H1 (cell line): ENCODE data around the gene ALOX15. TPM values are rescaled to one million over a fixed set of nuclear protein-coding genes. Genes with fewer than 3 reads are reported as not detected.

ENCODE experiments used
- CTCF ChIA-PET: fragments of 300-600 bp; sonication (Branson Sonifier 250); formaldehyde crosslinking; loops from one replicate; lab custom pipeline; 2021; ENCODE audit not compliant: partially characterized antibody; lab: Charles Lee
- POLR2A ChIA-PET: fragments of 300-600 bp; sonication (Branson Sonifier 250); formaldehyde crosslinking; loops from one replicate; lab custom pipeline; 2021; ENCODE audit warnings: inconsistent platforms; ENCODE audit not compliant: partially characterized antibody; lab: Charles Lee
- DNase-seq, 2 experiments: peaks; one replicate each; pipeline versions ENCODE4 v3.0.0 to v3.0.0-alpha.2; 2010 to 2022; ENCODE audit warnings: low spot score in 2 of 2, low read depth in 1 of 2, mixed read lengths in 1 of 2
- FAIRE-seq: peaks from 2 replicates; lab custom pipeline; 2011; peaks lifted over from hg19 to GRCh38; lab: Jason Lieb, UNC
- H2AFZ ChIP-seq: 2 replicates; pipeline ENCODE4 v1.8.1; 2012; ENCODE audit warnings: low read length, inconsistent platforms
- H2AK5ac ChIP-seq: 2 replicates; pipeline ENCODE4 v1.6.1; 2013; ENCODE audit warnings: low read depth, low read length
- H2BK120ac ChIP-seq: replicated peaks from 2 replicates; pipeline ENCODE3; 2013; ENCODE audit warnings: low read depth, low read length, inconsistent platforms
- H2BK12ac ChIP-seq: 2 replicates; pipeline ENCODE4 v1.6.1; 2013; ENCODE audit warnings: low read depth, low read length
- H2BK15ac ChIP-seq: 2 replicates; pipeline ENCODE4 v1.6.1; 2013; ENCODE audit warnings: low read length
- H2BK20ac ChIP-seq: 2 replicates; pipeline ENCODE4 v1.6.1; 2013; ENCODE audit warnings: low read length
- H2BK5ac ChIP-seq: 2 replicates; pipeline ENCODE4 v1.6.1; 2013; ENCODE audit warnings: low read depth, low read length
- H3K14ac ChIP-seq: 2 replicates; pipeline ENCODE4 v1.6.1; 2013; ENCODE audit warnings: inconsistent platforms; ENCODE audit not compliant: insufficient read length
- H3K18ac ChIP-seq: 2 replicates; pipeline ENCODE4 v1.6.1; 2013; ENCODE audit warnings: low read length; ENCODE audit errors: extremely low read depth
- H3K23ac ChIP-seq: 2 replicates; pipeline ENCODE4 v1.6.1; 2013; ENCODE audit warnings: inconsistent platforms; ENCODE audit not compliant: insufficient read length
- H3K23me2 ChIP-seq: 2 replicates; pipeline ENCODE4 v1.6.1; 2013; ENCODE audit warnings: low read depth, low read length
- H3K27ac ChIP-seq: 2 replicates; pipeline ENCODE4 v1.6.1; 2011; ENCODE audit warnings: low read depth, low read length, inconsistent platforms
- H3K27me3 ChIP-seq, 4 experiments: replicated peaks in 1 of 4; 1 replicate in 1 of 4; 2 replicates in 3 of 4; pipeline versions ENCODE4 v1.6.1 to v1.8.1; 2011 to 2013; ENCODE audit warnings: low read length in 3 of 4, mild to moderate bottlenecking in 3 of 4, inconsistent platforms in 2 of 4, mixed read lengths in 2 of 4, moderate library complexity in 1 of 4; ENCODE audit not compliant: control insufficient read depth in 3 of 4, insufficient read depth in 3 of 4; ENCODE audit errors: extremely low read depth in 1 of 4
- H3K36me3 ChIP-seq, 4 experiments: 2 replicates each; pipeline versions ENCODE4 v1.6.1 to v1.8.1; 2011 to 2013; ENCODE audit warnings: mild to moderate bottlenecking in 4 of 4, low read length in 3 of 4, moderate library complexity in 2 of 4, control low read depth in 1 of 4, inconsistent platforms in 1 of 4; ENCODE audit not compliant: insufficient read depth in 4 of 4, control insufficient read depth in 2 of 4
- H3K4ac ChIP-seq: replicated peaks from 2 replicates; pipeline ENCODE3; 2013; ENCODE audit warnings: low read length, low read depth, mixed read lengths, inconsistent platforms; ENCODE audit not compliant: insufficient read length
- H3K4me1 ChIP-seq, 4 experiments: replicated peaks in 1 of 4; 1 replicate in 1 of 4; 2 replicates in 3 of 4; pipeline versions ENCODE4 v1.6.1 to v1.8.1; 2011 to 2013; ENCODE audit warnings: low read length in 3 of 4, inconsistent platforms in 2 of 4, mixed read lengths in 1 of 4; ENCODE audit not compliant: insufficient read depth in 4 of 4, control insufficient read depth in 3 of 4
- H3K4me2 ChIP-seq, 2 experiments: 2 replicates each; pipeline versions ENCODE4 v1.6.1 to v1.8.1; 2011 to 2013; ENCODE audit warnings: low read depth in 2 of 2, low read length in 2 of 2, control low read depth in 1 of 2, inconsistent platforms in 1 of 2, mild to moderate bottlenecking in 1 of 2; ENCODE audit not compliant: insufficient read depth in 1 of 2
- H3K4me3 ChIP-seq, 4 experiments: fragments of 200-600, 300-600 bp in 1 of 4; sonication (generic), shearing (Covaris generic), sonication (Bioruptor Twin) in 1 of 4; 2 replicates each; pipeline versions ENCODE4 v1.5.1 to v1.8.1; 2011 to 2016; ENCODE audit warnings: low read length in 4 of 4, low read depth in 3 of 4, control low read depth in 2 of 4, inconsistent platforms in 2 of 4, mild to moderate bottlenecking in 2 of 4, mixed read lengths in 1 of 4, moderate library complexity in 1 of 4; ENCODE audit not compliant: insufficient read depth in 2 of 4; ENCODE audit errors: extremely low read depth in 1 of 4
- H3K56ac ChIP-seq: replicated peaks from 2 replicates; pipeline ENCODE3; 2013; ENCODE audit warnings: low read depth, mild to moderate bottlenecking, mixed read lengths, low read length, inconsistent platforms; ENCODE audit not compliant: insufficient read length
- H3K79me1 ChIP-seq: 2 replicates; pipeline ENCODE4 v1.6.1; 2013; ENCODE audit warnings: low read depth, low read length, control low read depth
- H3K79me2 ChIP-seq, 2 experiments: 2 replicates each; pipeline versions ENCODE4 v1.6.1 to v1.8.1; 2012 to 2013; ENCODE audit warnings: low read length in 2 of 2, mild to moderate bottlenecking in 2 of 2, inconsistent platforms in 1 of 2; ENCODE audit not compliant: insufficient read depth in 2 of 2, control insufficient read depth in 1 of 2
- H3K9ac ChIP-seq, 4 experiments: replicated peaks in 1 of 4; 1 replicate in 1 of 4; 2 replicates in 3 of 4; pipeline versions ENCODE4 v1.6.1 to v1.8.1; 2011 to 2013; ENCODE audit warnings: low read depth in 3 of 4, low read length in 3 of 4, control low read depth in 2 of 4, mild to moderate bottlenecking in 2 of 4, moderate library complexity in 2 of 4, inconsistent platforms in 1 of 4; ENCODE audit errors: extremely low read depth in 1 of 4
- H3K9me3 ChIP-seq, 2 experiments: 2 replicates each; pipeline versions ENCODE4 v1.6.1 to v1.8.1; 2012 to 2013; ENCODE audit warnings: mild to moderate bottlenecking in 2 of 2, moderate library complexity in 2 of 2, control low read depth in 1 of 2, inconsistent platforms in 1 of 2, low read depth in 1 of 2, low read length in 1 of 2, mixed read lengths in 1 of 2; ENCODE audit not compliant: insufficient read depth in 2 of 2
- H4K20me1 ChIP-seq, 2 experiments: replicated peaks in 1 of 2; 2 replicates each; pipeline versions ENCODE3 to v1.8.1; 2011 to 2013; ENCODE audit warnings: inconsistent platforms in 2 of 2, low read length in 2 of 2, mild to moderate bottlenecking in 1 of 2; ENCODE audit not compliant: insufficient read depth in 2 of 2, control insufficient read depth in 1 of 2
- H4K5ac ChIP-seq: 2 replicates; pipeline ENCODE4 v1.6.1; 2013; ENCODE audit warnings: low read length, low read depth, mixed read lengths, inconsistent platforms; ENCODE audit not compliant: insufficient read length
- H4K8ac ChIP-seq: 2 replicates; pipeline ENCODE4 v1.8.0; 2013; ENCODE audit warnings: mild to moderate bottlenecking, moderate library complexity, low read length, inconsistent platforms; ENCODE audit not compliant: insufficient read depth; ENCODE audit errors: extremely low read depth
- H4K91ac ChIP-seq: replicated peaks from 2 replicates; pipeline ENCODE3; 2013; ENCODE audit warnings: low read length, mixed read lengths, inconsistent platforms; ENCODE audit not compliant: insufficient read length
- EP300 ChIP-seq, 2 experiments: IDR thresholded peaks; 1 replicate in 1 of 2; 2 replicates in 1 of 2; pipeline ENCODE4 v1.6.1; 2011 to 2012; ENCODE audit warnings: low read depth in 2 of 2, low read length in 2 of 2, mild to moderate bottlenecking in 2 of 2, borderline replicate concordance in 1 of 2, inconsistent platforms in 1 of 2, moderate library complexity in 1 of 2
- GTF2F1 ChIP-seq: IDR thresholded peaks from 2 replicates; pipeline ENCODE4 v1.6.1; 2012; ENCODE audit warnings: low read depth, low read length, improper control_type of control experiment, borderline replicate concordance
- JUN ChIP-seq: IDR thresholded peaks from 2 replicates; pipeline ENCODE4 v1.6.1; 2011; ENCODE audit warnings: low read depth, mild to moderate bottlenecking, improper control_type of control experiment, low read length
- KDM1A ChIP-seq: fragments of 200-600, 300-600 bp; sonication (generic); IDR thresholded peaks from 2 replicates; pipeline ENCODE4 v1.7.1; 2016; ENCODE audit warnings: mild to moderate bottlenecking, low read length, borderline replicate concordance
- PHF8 ChIP-seq: fragments of 200-600 bp; sonication (generic); conservative IDR thresholded peaks from 2 replicates; pipeline ENCODE4 v1.7.1; 2012; ENCODE audit warnings: low read depth, mild to moderate bottlenecking, inconsistent platforms, low read length, moderate library complexity
- SIN3A ChIP-seq, 2 experiments: IDR thresholded peaks in 1 of 2; conservative IDR thresholded peaks in 1 of 2; 2 replicates each; pipeline ENCODE4 v1.6.1; 2011 to 2012; ENCODE audit warnings: low read length in 2 of 2, improper control_type of control experiment in 1 of 2, low read depth in 1 of 2, mild to moderate bottlenecking in 1 of 2
- TAF1 ChIP-seq: IDR thresholded peaks from 2 replicates; pipeline ENCODE4 v1.6.1; 2011; ENCODE audit warnings: mild to moderate bottlenecking, low read depth, low read length
- WGBS, 2 experiments: shearing (Covaris generic) in 1 of 2; methylation state at CpG; one replicate each; pipeline versions ENCODE4 v1.1.6 to v1.1.7; 2013 to 2015; ENCODE audit warnings: low lambda C conversion rate in 2 of 2, mixed read lengths in 2 of 2, inconsistent platforms in 1 of 2, low coverage in 1 of 2, missing lambda C conversion rate in 1 of 2; ENCODE audit not compliant: insufficient replicate concordance in 2 of 2, insufficient coverage in 1 of 2, insufficient read length in 1 of 2; ENCODE audit errors: extremely low coverage in 1 of 2, missing lambda C conversion rate in 1 of 2; 5-methylcytosine and 5-hydroxymethylcytosine counted together
- polyA plus RNA-seq, 7 experiments: library from polyadenylated mRNA; depleted of rRNA in 3 of 7; stranded (reverse) in 5 of 7; unstranded in 2 of 7; fragments of >200 nt in 5 of 7; fragments of 200-250 nt in 2 of 7; gene quantifications; 1 replicate in 5 of 7; 2 replicates in 1 of 7; 4 replicates in 1 of 7; pipeline versions ENCODE4 v1.2.1 to v1.2.3, GENCODE V29; 2011 to 2013; ENCODE audit warnings: missing spikeins in 2 of 7, mixed read lengths in 2 of 7
- total RNA-seq: library from RNA; stranded (reverse); fragmentation: NEBNext Ultra II Directional; extraction: Animal tissue kit (Norgen Biotek cat#: 25700); gene quantifications from 2 replicates; pipeline ENCODE4 v1.2.1, GENCODE V29; 2021
- TF ChIP-seq, protein P1 (sequence below), 3 experiments: IDR thresholded peaks; 1 replicate in 2 of 3; 2 replicates in 1 of 3; pipeline versions ENCODE4 v1.5.1 to v1.6.1; 2011; ENCODE audit warnings: low read length in 3 of 3, mild to moderate bottlenecking in 3 of 3, inconsistent platforms in 2 of 3, low read depth in 1 of 3, moderate library complexity in 1 of 3; ENCODE audit not compliant: insufficient read depth in 1 of 3; ENCODE audit errors: control extremely low read depth in 1 of 3
- TF ChIP-seq, protein P2 (sequence below): IDR thresholded peaks from 2 replicates; pipeline ENCODE4 v1.6.1; 2012; ENCODE audit warnings: low read length, inconsistent platforms

Gene ALOX15
- total and polyA plus RNA-seq, 2 of the 8 experiments (the other 6 are each of a cell fraction or from before 2014, with no cell fraction given): 1.5 to 1.7 TPM

DNA sequence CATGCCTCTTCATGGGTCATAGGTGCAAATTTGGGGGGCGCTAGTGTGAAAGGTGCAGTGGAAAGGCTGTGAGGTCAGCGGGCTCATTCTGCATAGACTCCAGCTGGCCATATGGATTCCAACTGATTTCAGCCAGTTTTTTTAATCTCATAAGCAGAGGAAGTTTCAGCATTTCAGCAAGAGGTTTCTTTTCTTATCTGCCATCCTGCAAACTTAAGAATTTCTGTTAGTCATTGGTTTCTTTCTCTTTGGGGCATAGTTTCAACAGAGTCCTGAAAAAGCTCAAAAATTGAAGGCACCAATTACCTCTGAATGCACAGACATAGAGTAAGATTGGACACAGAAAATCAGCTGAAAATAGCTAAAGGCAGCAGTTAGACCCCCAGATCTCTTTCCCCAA, 16.2 kb upstream of the ALOX15 start:
- no peak overlapping the region for H3K4me3 ChIP-seq
- no peak overlapping the region for H2AK5ac ChIP-seq
- H3K79me2 ChIP-seq: no peaks in the 10 kb centered on the region
- H3K56ac ChIP-seq: no peak overlapping the region
- WGBS, 2 experiments: 93% methylated on average over 2 of the region's 2 CpGs; no CpG with 5 or more reads in 1 of the 2 experiments
- no peaks in the 10 kb centered on the region; a peak in 1 of 7 replicates for H3K4me1 ChIP-seq
- H3K36me3 ChIP-seq: no peaks in the 10 kb centered on the region
- no peaks in the 10 kb centered on the region for H4K20me1 ChIP-seq
- ChIA-PET POLR2A (interaction anchor here (0.8 to 1.2 kb wide), 3 partner anchors 10 to 123 kb away, joined by 3 to 4 read pairs (median 4); no protein-coding TSS in a partner anchor), CTCF (interaction anchor here (0.7 to 1.7 kb wide), 2 partner anchors 91 to 238 kb away, joined by 3 to 7 read pairs; no protein-coding TSS in a partner anchor)
- H2BK5ac ChIP-seq: no peak overlapping the region
- DNase-seq (no peak), FAIRE-seq (no peak)
- no peak overlapping the region for H2BK15ac ChIP-seq
- no peaks in the 10 kb centered on the region for H3K23me2 ChIP-seq
- H3K27me3 ChIP-seq: no peaks in the 10 kb centered on the region; a peak in 1 of 7 replicates
- H2AFZ ChIP-seq: no peak overlapping the region
- no peaks in the 10 kb centered on the region for H3K79me1 ChIP-seq
- H3K4ac ChIP-seq: no peak overlapping the region
- no peak overlapping the region for H2BK12ac ChIP-seq
- H2BK20ac ChIP-seq: no peak overlapping the region
- H4K5ac ChIP-seq: no peak overlapping the region
- no peaks in the 10 kb centered on the region for H3K9me3 ChIP-seq
- no peak overlapping the region for H4K91ac ChIP-seq
- H3K27ac ChIP-seq: no peak overlapping the region
- no peak overlapping the region for H3K14ac ChIP-seq
- no peak overlapping the region for H2BK120ac ChIP-seq
- no peak overlapping the region for H3K4me2 ChIP-seq
- H3K18ac ChIP-seq: no peak overlapping the region
- H4K8ac ChIP-seq: no peak overlapping the region
- H3K23ac ChIP-seq: no peak overlapping the region
- H3K9ac ChIP-seq: no peak overlapping the region
- TF ChIP-seq SIN3A (conservative IDR thresholded peaks at IDR 0.05 in 1 of 2, IDR thresholded peaks at IDR 0.05 in 1 of 2; ENCODE audit: low read depth in 1 of 2, low read length in 2 of 2) (no peak), PHF8 (no peak), EP300 (IDR thresholded peaks at IDR 0.05; ENCODE audit: borderline replicate concordance in 1 of 2, low read depth in 2 of 2, low read length in 2 of 2) (no peak), TAF1 (no peak), KDM1A (no peak), GTF2F1 (no peak), JUN (no peak)
- TF ChIP-seq, protein P1, sequence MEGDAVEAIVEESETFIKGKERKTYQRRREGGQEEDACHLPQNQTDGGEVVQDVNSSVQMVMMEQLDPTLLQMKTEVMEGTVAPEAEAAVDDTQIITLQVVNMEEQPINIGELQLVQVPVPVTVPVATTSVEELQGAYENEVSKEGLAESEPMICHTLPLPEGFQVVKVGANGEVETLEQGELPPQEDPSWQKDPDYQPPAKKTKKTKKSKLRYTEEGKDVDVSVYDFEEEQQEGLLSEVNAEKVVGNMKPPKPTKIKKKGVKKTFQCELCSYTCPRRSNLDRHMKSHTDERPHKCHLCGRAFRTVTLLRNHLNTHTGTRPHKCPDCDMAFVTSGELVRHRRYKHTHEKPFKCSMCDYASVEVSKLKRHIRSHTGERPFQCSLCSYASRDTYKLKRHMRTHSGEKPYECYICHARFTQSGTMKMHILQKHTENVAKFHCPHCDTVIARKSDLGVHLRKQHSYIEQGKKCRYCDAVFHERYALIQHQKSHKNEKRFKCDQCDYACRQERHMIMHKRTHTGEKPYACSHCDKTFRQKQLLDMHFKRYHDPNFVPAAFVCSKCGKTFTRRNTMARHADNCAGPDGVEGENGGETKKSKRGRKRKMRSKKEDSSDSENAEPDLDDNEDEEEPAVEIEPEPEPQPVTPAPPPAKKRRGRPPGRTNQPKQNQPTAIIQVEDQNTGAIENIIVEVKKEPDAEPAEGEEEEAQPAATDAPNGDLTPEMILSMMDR (IDR thresholded peaks at IDR 0.05; ENCODE audit: control extremely low read depth in 1 of 3, insufficient read depth in 1 of 3, low read depth in 1 of 3, low read length in 3 of 3): no peak
- TF ChIP-seq, protein P2, sequence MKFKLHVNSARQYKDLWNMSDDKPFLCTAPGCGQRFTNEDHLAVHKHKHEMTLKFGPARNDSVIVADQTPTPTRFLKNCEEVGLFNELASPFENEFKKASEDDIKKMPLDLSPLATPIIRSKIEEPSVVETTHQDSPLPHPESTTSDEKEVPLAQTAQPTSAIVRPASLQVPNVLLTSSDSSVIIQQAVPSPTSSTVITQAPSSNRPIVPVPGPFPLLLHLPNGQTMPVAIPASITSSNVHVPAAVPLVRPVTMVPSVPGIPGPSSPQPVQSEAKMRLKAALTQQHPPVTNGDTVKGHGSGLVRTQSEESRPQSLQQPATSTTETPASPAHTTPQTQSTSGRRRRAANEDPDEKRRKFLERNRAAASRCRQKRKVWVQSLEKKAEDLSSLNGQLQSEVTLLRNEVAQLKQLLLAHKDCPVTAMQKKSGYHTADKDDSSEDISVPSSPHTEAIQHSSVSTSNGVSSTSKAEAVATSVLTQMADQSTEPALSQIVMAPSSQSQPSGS: no peak
